Vagina (tissue), 2 donors: ENCODE measurements around the gene COMMD6.

Experiments
- POLR2A ChIP-seq, 2 donors: fragments of 450-650 bp; IDR thresholded peaks; one replicate each; pipeline ENCODE4 v1.6.1; 2017; ENCODE audit warnings: antibody characterized with exemption in 2 of 2, mild to moderate bottlenecking in 2 of 2, moderate library complexity in 2 of 2
- POLR2AphosphoS5 ChIP-seq, 2 donors: sonication (generic); formaldehyde crosslinking; IDR thresholded peaks; one replicate each; pipeline ENCODE4 v1.9.0; 2017; ENCODE audit warnings: antibody characterized with exemption in 2 of 2, mild to moderate bottlenecking in 2 of 2, low read depth in 1 of 2; ENCODE audit not compliant: insufficient read depth in 1 of 2
- TF ChIP-seq, protein P1 (sequence below), 3 experiments: fragments of 450-650 bp in 2 of 3; fragments of 200-600 bp in 1 of 3; sonication (generic) in 1 of 3; IDR thresholded peaks; one replicate each; pipeline ENCODE4 v1.5.1; 2017 to 2019; ENCODE audit warnings: antibody characterized with exemption in 3 of 3, mild to moderate bottlenecking in 2 of 3, moderate library complexity in 2 of 3

- TF ChIP-seq, protein P1, sequence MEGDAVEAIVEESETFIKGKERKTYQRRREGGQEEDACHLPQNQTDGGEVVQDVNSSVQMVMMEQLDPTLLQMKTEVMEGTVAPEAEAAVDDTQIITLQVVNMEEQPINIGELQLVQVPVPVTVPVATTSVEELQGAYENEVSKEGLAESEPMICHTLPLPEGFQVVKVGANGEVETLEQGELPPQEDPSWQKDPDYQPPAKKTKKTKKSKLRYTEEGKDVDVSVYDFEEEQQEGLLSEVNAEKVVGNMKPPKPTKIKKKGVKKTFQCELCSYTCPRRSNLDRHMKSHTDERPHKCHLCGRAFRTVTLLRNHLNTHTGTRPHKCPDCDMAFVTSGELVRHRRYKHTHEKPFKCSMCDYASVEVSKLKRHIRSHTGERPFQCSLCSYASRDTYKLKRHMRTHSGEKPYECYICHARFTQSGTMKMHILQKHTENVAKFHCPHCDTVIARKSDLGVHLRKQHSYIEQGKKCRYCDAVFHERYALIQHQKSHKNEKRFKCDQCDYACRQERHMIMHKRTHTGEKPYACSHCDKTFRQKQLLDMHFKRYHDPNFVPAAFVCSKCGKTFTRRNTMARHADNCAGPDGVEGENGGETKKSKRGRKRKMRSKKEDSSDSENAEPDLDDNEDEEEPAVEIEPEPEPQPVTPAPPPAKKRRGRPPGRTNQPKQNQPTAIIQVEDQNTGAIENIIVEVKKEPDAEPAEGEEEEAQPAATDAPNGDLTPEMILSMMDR (IDR thresholded peaks at IDR 0.05): no peak
- TF ChIP-seq POLR2AphosphoS5 (IDR thresholded peaks at IDR 0.05; ENCODE audit: insufficient read depth in 1 of 2, low read depth in 1 of 2): no peak
- TF ChIP-seq POLR2A (IDR thresholded peaks at IDR 0.05): no peak
These were observed 7.1 kb downstream of the COMMD6 start for GRCh38 chr13:75530549-75530961.
